Hematopoietic multipotent progenitor cell treated with erythropoietin and hydrocortisone succinate and interleukin-3 and kit ligand, for 17 days (in vitro differentiated cells): ENCODE data around the gene PLA2G4F.
"Not testable (repeated sequence)": the region's sequence is repeated elsewhere in the genome, so short reads cannot be mapped to it uniquely, and the experiment has no call there.

Experiments used
- DNase-seq: peaks from one replicate; pipeline ENCODE4 v3.0.0-alpha.2; 2015; ENCODE audit warnings: low spot score

PLA2G4F gene

GRCh38 chr15:42100021-42100800 lies 56.2 kb downstream of the PLA2G4F start:
- DNase-seq, result no peak

- DNase-seq, result no peak
Measured at GRCh38 chr15:42097018-42097417, 59.4 kb downstream of the PLA2G4F start.

GRCh38 chr15:42094512-42094963 lies 61.9 kb downstream of the PLA2G4F start, which contains the start of gene PLA2G4D:
Gene PLA2G4D, minus strand, starts transcription at chr15:42094562. Its CDS starts 103 bp downstream, at chr15:42094459.
- no peak for DNase-seq

- DNase-seq, result no peak
Measured at GRCh38 chr15:42093966-42094365, 62.5 kb downstream of the PLA2G4F start.

- no peak for DNase-seq
Measured at GRCh38 chr15:42092398-42093318, 63.8 kb downstream of the PLA2G4F start.

- DNase-seq, result not testable (repeated sequence)
Measured at GRCh38 chr15:42091753-42092397, 64.6 kb downstream of the PLA2G4F start.

GRCh38 chr15:42090781-42091180 lies 65.7 kb downstream of the PLA2G4F start:
- DNase-seq, result no peak

GRCh38 chr15:42090370-42090769 lies 66.1 kb downstream of the PLA2G4F start:
- no peak for DNase-seq

GRCh38 chr15:42089942-42090341 lies 66.5 kb downstream of the PLA2G4F start:
- DNase-seq, result no peak
